NCI-H526 treated with DMSO at 0.1 percent for 48 hours (cell line): ENCODE measurements around the gene ADD3.

Experiments used
- DNase-seq: peaks from one replicate; lab custom pipeline; 2025; lab: John Stamatoyannopoulos, UW

Gene ADD3

GRCh38 chr10:110061687-110062086, 53.9 kb downstream of the ADD3 start:
- no peak for DNase-seq

GRCh38 chr10:110065269-110065668, 57.5 kb downstream of the ADD3 start:
- DNase-seq, result no peak

- no peak for DNase-seq
Observed at GRCh38 chr10:110067960-110068770, 60.4 kb downstream of the ADD3 start.

GRCh38 chr10:110068780-110069179, 61.0 kb downstream of the ADD3 start:
- DNase-seq, result no peak

GRCh38 chr10:110069502-110069982, 61.8 kb downstream of the ADD3 start:
- peak; percentile 44 for DNase-seq

GRCh38 chr10:110073896-110074295, 66.1 kb downstream of the ADD3 start:
- DNase-seq, result no peak

- DNase-seq, result no peak
Observed at GRCh38 chr10:110074298-110074697, 66.5 kb downstream of the ADD3 start.

- DNase-seq, result no peak
Observed at GRCh38 chr10:110074758-110075671, 67.2 kb downstream of the ADD3 start.

GRCh38 chr10:110075686-110076085, 67.9 kb downstream of the ADD3 start:
- no peak for DNase-seq

- DNase-seq, result no peak
Observed at GRCh38 chr10:110076559-110077318, 69.0 kb downstream of the ADD3 start.

- no peak for DNase-seq
Observed at GRCh38 chr10:110077436-110078130, 69.8 kb downstream of the ADD3 start.

- DNase-seq, result no peak
Observed at GRCh38 chr10:110078317-110078716, 70.5 kb downstream of the ADD3 start.

- DNase-seq, result no peak
Observed at GRCh38 chr10:110081911-110082310, 74.1 kb downstream of the ADD3 start.

- DNase-seq, result no peak
Observed at GRCh38 chr10:110083884-110084283, 76.1 kb downstream of the ADD3 start.

- DNase-seq, result no peak
Observed at GRCh38 chr10:110087682-110088081, 79.9 kb downstream of the ADD3 start.

GRCh38 chr10:110088367-110089104, 80.8 kb downstream of the ADD3 start:
- no peak for DNase-seq

- DNase-seq, result no peak
Observed at GRCh38 chr10:110091830-110092229, 84.0 kb downstream of the ADD3 start.

- DNase-seq, result no peak
Observed at GRCh38 chr10:110093722-110094121, 85.9 kb downstream of the ADD3 start.

- DNase-seq, result no peak
Observed at GRCh38 chr10:110094786-110095185, 87.0 kb downstream of the ADD3 start.

- DNase-seq, result no peak
Observed at GRCh38 chr10:110101464-110102144, 93.8 kb downstream of the ADD3 start.
